A549 (cell line): ENCODE results near the gene SNX25. TPM values are rescaled to one million over a fixed set of nuclear protein-coding genes. Genes with fewer than 3 reads are reported as not detected.

Experiments
- ATAC-seq, 2 experiments: fragments of 200-7000 bp in 1 of 2; fragments of >200 bp in 1 of 2; cut with Nextera tagmentation in 1 of 2; cut with Tn5 transposase in 1 of 2; 3 replicates each; pipeline versions ENCODE4 v1.8.0 to v1.9.1; 2018 to 2020; ENCODE audit warnings: mild to moderate bottlenecking in 1 of 2, moderate library complexity in 1 of 2
- CTCF ChIA-PET: fragments of 300-600 bp; sonication (Branson Sonifier 250); formaldehyde crosslinking; extraction: SDS; loops from one replicate; lab custom pipeline; 2021; ENCODE audit warnings: antibody characterized with exemption, inconsistent platforms; lab: Yijun Ruan, JAX
- POLR2A ChIA-PET: fragments of 350-600 bp; formaldehyde crosslinking; extraction: SDS; loops from one replicate; lab custom pipeline; 2021; ENCODE audit warnings: antibody characterized with exemption, inconsistent platforms; lab: Yijun Ruan, JAX
- DNase-seq, 2 experiments: peaks; one replicate each; pipeline versions ENCODE4 v3.0.0 to v3.0.0-alpha.2; 2011 to 2016; ENCODE audit warnings: low read depth in 1 of 2, low spot score in 1 of 2
- FAIRE-seq: peaks from 2 replicates; lab custom pipeline; 2011; peaks lifted over from hg19 to GRCh38; lab: Jason Lieb, UNC
- H3K27ac ChIP-seq, 2 experiments: fragments of >200 bp; sonication (Bioruptor Twin); formaldehyde crosslinking; 3 replicates each; pipeline ENCODE4 v1.5.1; 2016 to 2017
- H3K4me1 ChIP-seq: fragments of >200 bp; sonication (Bioruptor Twin); formaldehyde crosslinking; 3 replicates; pipeline ENCODE4 v1.6.1; 2016
- H3K4me2 ChIP-seq: fragments of >200 bp; sonication (Bioruptor Twin); formaldehyde crosslinking; 3 replicates; pipeline ENCODE4 v1.6.1; 2016
- H3K4me3 ChIP-seq: fragments of >200 bp; sonication (Bioruptor Twin); formaldehyde crosslinking; 3 replicates; pipeline ENCODE4 v1.5.1; 2016
- H3K9me3 ChIP-seq: fragments of >200 bp; sonication (Bioruptor Twin); formaldehyde crosslinking; 3 replicates; pipeline ENCODE4 v1.6.1; 2016
- BHLHE40 ChIP-seq: IDR thresholded peaks from 2 replicates; pipeline ENCODE4 v1.6.1; 2012; ENCODE audit warnings: low read depth, low read length, inconsistent platforms
- CBX2 ChIP-seq: fragments of 200-600 bp; sonication (generic); IDR thresholded peaks from 2 replicates; pipeline ENCODE4 v1.6.1; 2016; ENCODE audit warnings: low read depth, mild to moderate bottlenecking, borderline replicate concordance
- CEBPB ChIP-seq, 2 experiments: fragments of >200 bp in 1 of 2; sonication (Bioruptor Twin) in 1 of 2; formaldehyde crosslinking in 1 of 2; IDR thresholded peaks; 2 replicates each; pipeline ENCODE4 v1.6.1; 2012 to 2016
- CHD4 ChIP-seq: fragments of 200-600 bp; sonication (generic); IDR thresholded peaks from 2 replicates; pipeline ENCODE4 v1.6.1; 2016; ENCODE audit warnings: antibody characterized with exemption, mild to moderate bottlenecking, borderline replicate concordance
- EHMT2 ChIP-seq: fragments of 200-600 bp; sonication (generic); IDR thresholded peaks from 2 replicates; pipeline ENCODE4 v1.6.1; 2016; ENCODE audit warnings: antibody characterized with exemption, low read depth, mild to moderate bottlenecking, moderate library complexity
- EP300 ChIP-seq, 2 experiments: fragments of >200 bp; sonication (Bioruptor Twin); formaldehyde crosslinking; IDR thresholded peaks; 2 replicates in 1 of 2; 3 replicates in 1 of 2; pipeline ENCODE4 v1.6.1; 2016 to 2017
- FOSL2 ChIP-seq, 2 experiments: fragments of 450-650 bp in 1 of 2; fragments of >200 bp in 1 of 2; sonication (Bioruptor Twin) in 1 of 2; formaldehyde crosslinking; IDR thresholded peaks; 2 replicates each; pipeline versions ENCODE4 v1.5.0 to v1.6.1; 2016 to 2020; ENCODE audit warnings: mild to moderate bottlenecking in 1 of 2, moderate library complexity in 1 of 2
- GATA3 ChIP-seq: IDR thresholded peaks from 2 replicates; pipeline ENCODE4 v1.6.1; 2012; ENCODE audit warnings: borderline replicate concordance
- HDAC2 ChIP-seq: fragments of 200-600 bp; sonication (generic); IDR thresholded peaks from 2 replicates; pipeline ENCODE4 v1.6.1; 2016
- HOXB13 ChIP-seq: fragments of 250-450 bp; sonication (Bioruptor Pico); IDR thresholded peaks from 2 replicates; pipeline ENCODE4 v1.5.0; 2020; ENCODE audit warnings: low read depth, mild to moderate bottlenecking, moderate library complexity
- JUN ChIP-seq, 2 experiments: fragments of >200 bp; sonication (Bioruptor Twin); formaldehyde crosslinking; IDR thresholded peaks; 2 replicates in 1 of 2; 3 replicates in 1 of 2; pipeline ENCODE4 v1.6.1; 2016 to 2017
- JUNB ChIP-seq: fragments of >200 bp; sonication (Bioruptor Twin); formaldehyde crosslinking; IDR thresholded peaks from 2 replicates; pipeline ENCODE4 v1.6.1; 2016
- PHF8 ChIP-seq: fragments of 200-600 bp; sonication (generic); IDR thresholded peaks from 2 replicates; pipeline ENCODE4 v1.6.1; 2016; ENCODE audit warnings: low read depth, mild to moderate bottlenecking, antibody characterized with exemption, moderate library complexity, borderline replicate concordance
- POLR2A ChIP-seq: IDR thresholded peaks from 2 replicates; pipeline ENCODE4 v1.6.1; 2012; ENCODE audit warnings: mild to moderate bottlenecking, low read length
- RAD21 ChIP-seq, 2 experiments: fragments of >200 bp in 1 of 2; sonication (Bioruptor Twin) in 1 of 2; formaldehyde crosslinking in 1 of 2; IDR thresholded peaks in 1 of 2; conservative IDR thresholded peaks in 1 of 2; 2 replicates in 1 of 2; 3 replicates in 1 of 2; pipeline ENCODE4 v1.6.1; 2012 to 2018; ENCODE audit warnings: inconsistent platforms in 1 of 2
- RNF2 ChIP-seq: fragments of 200-600 bp; sonication (generic); IDR thresholded peaks from 2 replicates; pipeline ENCODE4 v1.6.1; 2016; ENCODE audit warnings: low read depth, mild to moderate bottlenecking, antibody characterized with exemption, moderate library complexity, borderline replicate concordance
- SREBF2 ChIP-seq: fragments of 450-650 bp; IDR thresholded peaks from 2 replicates; pipeline ENCODE4 v1.6.1; 2014; ENCODE audit warnings: mild to moderate bottlenecking, moderate library complexity
- TP53 ChIP-seq: fragments of 250-450 bp; sonication (Bioruptor Pico); IDR thresholded peaks from 2 replicates; pipeline ENCODE4 v1.5.0; 2021; ENCODE audit warnings: mild to moderate bottlenecking, moderate library complexity
- ZFP36 ChIP-seq: fragments of 450-650 bp; IDR thresholded peaks from 2 replicates; pipeline ENCODE4 v1.6.1; 2014; ENCODE audit warnings: borderline replicate concordance; ENCODE audit not compliant: partially characterized antibody
- WGBS: methylation state at CpG from one replicate; pipeline ENCODE4 v1.1.6; 2017; ENCODE audit errors: missing lambda C conversion rate; 5-methylcytosine and 5-hydroxymethylcytosine counted together
- polyA plus RNA-seq, 4 experiments: library from polyadenylated mRNA; depleted of rRNA in 3 of 4; stranded (reverse); fragments of >200 nt; fragmentation: RNase III in 1 of 4; extraction: RNeasy Plus Mini Kit Qiagen cat#74134 plus additional on column Dnase treatment in 1 of 4; gene quantifications; 2 replicates in 3 of 4; 3 replicates in 1 of 4; pipeline ENCODE4 v1.2.3, GENCODE V29; 2011 to 2017
- TF ChIP-seq, protein P1 (sequence below): fragments of 450-650 bp; IDR thresholded peaks from 2 replicates; pipeline ENCODE4 v1.6.1; 2014; ENCODE audit warnings: antibody characterized with exemption
- TF ChIP-seq, protein P2 (sequence below): IDR thresholded peaks from 2 replicates; pipeline ENCODE4 v1.6.1; 2012; ENCODE audit warnings: low read depth, borderline replicate concordance
- TF ChIP-seq, protein P3 (sequence below): fragments of >200 bp; sonication (Bioruptor Twin); formaldehyde crosslinking; IDR thresholded peaks from 3 replicates; pipeline ENCODE4 v1.6.1; 2016
- TF ChIP-seq, protein P4 (sequence below): fragments of 150-350 bp; IDR thresholded peaks from 2 replicates; pipeline ENCODE4 v1.6.1; 2014; ENCODE audit warnings: low read depth, mild to moderate bottlenecking, low read length
- TF ChIP-seq, protein P5 (sequence below): IDR thresholded peaks from 2 replicates; pipeline ENCODE4 v1.6.1; 2012

Gene SNX25
- polyA plus RNA-seq, 2 of the 4 experiments (the other 2 are of a cell fraction), result 10.1 to 13.0 TPM

DNA sequence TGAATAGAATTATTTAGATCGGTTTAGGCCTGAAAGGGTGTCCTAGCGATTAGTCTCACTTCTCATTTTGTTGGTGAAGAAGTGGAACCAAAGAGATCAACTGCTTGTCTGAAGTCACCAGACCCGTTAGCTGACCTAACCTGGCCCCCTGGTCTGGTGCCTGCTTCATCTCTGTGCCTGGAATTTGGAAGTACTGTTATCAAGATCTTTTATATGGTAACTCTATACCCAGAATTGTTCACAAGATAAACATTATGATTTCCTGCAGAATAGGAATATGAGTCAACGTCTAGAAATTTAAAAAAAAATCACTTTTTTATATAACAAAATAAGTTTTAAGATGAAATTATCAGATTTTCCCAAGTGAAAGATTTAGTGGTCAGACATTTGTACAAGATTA lies 149.1 kb downstream of the SNX25 start:
- H3K9me3 ChIP-seq, result no peaks in the 10 kb centered on the region
- peak overlapping the region; percentile 63 for H3K4me2 ChIP-seq
- WGBS, result 35% methylated on average over 4 of the region's 4 CpGs
- ChIA-PET POLR2A (interaction anchor here (0.5 to 1.3 kb wide), 2 partner anchors 38 to 68 kb away, joined by 5 to 7 read pairs; partner anchors contain the start of genes ANKRD37 and LRP2BP), CTCF (no interaction called here)
- peak; percentile 25 to 65 for DNase-seq
- peak; percentile 43 to 91; a peak in 3 of 6 replicates for ATAC-seq
- H3K4me1 ChIP-seq, result peaks cover 26% of the 10 kb centered on the region
- H3K4me3 ChIP-seq, result no peak overlapping the region
- peak overlapping the region; percentile 70 to 73 for H3K27ac ChIP-seq
- TF ChIP-seq, protein P1, sequence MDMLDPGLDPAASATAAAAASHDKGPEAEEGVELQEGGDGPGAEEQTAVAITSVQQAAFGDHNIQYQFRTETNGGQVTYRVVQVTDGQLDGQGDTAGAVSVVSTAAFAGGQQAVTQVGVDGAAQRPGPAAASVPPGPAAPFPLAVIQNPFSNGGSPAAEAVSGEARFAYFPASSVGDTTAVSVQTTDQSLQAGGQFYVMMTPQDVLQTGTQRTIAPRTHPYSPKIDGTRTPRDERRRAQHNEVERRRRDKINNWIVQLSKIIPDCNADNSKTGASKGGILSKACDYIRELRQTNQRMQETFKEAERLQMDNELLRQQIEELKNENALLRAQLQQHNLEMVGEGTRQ, result no peak
- no peak for TF ChIP-seq JUN (IDR thresholded peaks at IDR 0.05)
- TF ChIP-seq CHD4, result no peak
- no peak for TF ChIP-seq BHLHE40
- no peak for TF ChIP-seq HOXB13 (CRISPR knock-in tag)
- no peak for TF ChIP-seq RAD21 (conservative IDR thresholded peaks at IDR 0.05 in 1 of 2, IDR thresholded peaks at IDR 0.05 in 1 of 2)
- no peak for TF ChIP-seq PHF8
- no peak for TF ChIP-seq FOSL2 (IDR thresholded peaks at IDR 0.05)
- TF ChIP-seq FOSL2 (CRISPR knock-in tag; IDR thresholded peaks at IDR 0.05), result peak; percentile 29; the same call in 1 of the 2 replicates
- no peak for TF ChIP-seq EHMT2
- no peak for TF ChIP-seq HDAC2
- TF ChIP-seq, protein P2, sequence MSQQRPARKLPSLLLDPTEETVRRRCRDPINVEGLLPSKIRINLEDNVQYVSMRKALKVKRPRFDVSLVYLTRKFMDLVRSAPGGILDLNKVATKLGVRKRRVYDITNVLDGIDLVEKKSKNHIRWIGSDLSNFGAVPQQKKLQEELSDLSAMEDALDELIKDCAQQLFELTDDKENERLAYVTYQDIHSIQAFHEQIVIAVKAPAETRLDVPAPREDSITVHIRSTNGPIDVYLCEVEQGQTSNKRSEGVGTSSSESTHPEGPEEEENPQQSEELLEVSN, result no peak
- no peak for TF ChIP-seq ZFP36
- no peak for TF ChIP-seq EP300 (IDR thresholded peaks at IDR 0.05)
- TF ChIP-seq TP53 (CRISPR knock-in tag), result no peak
- no peak for TF ChIP-seq POLR2A
- TF ChIP-seq CEBPB (IDR thresholded peaks at IDR 0.05), result no peak
- TF ChIP-seq RNF2, result no peak
- TF ChIP-seq SREBF2, result no peak
- peak; percentile 55 for TF ChIP-seq JUNB
- no peak for TF ChIP-seq CBX2
- TF ChIP-seq, protein P3, sequence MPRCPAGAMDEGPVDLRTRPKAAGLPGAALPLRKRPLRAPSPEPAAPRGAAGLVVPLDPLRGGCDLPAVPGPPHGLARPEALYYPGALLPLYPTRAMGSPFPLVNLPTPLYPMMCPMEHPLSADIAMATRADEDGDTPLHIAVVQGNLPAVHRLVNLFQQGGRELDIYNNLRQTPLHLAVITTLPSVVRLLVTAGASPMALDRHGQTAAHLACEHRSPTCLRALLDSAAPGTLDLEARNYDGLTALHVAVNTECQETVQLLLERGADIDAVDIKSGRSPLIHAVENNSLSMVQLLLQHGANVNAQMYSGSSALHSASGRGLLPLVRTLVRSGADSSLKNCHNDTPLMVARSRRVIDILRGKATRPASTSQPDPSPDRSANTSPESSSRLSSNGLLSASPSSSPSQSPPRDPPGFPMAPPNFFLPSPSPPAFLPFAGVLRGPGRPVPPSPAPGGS, result no peak
- peak; percentile 64; the same call in 1 of the 2 replicates for TF ChIP-seq GATA3
- TF ChIP-seq, protein P4, sequence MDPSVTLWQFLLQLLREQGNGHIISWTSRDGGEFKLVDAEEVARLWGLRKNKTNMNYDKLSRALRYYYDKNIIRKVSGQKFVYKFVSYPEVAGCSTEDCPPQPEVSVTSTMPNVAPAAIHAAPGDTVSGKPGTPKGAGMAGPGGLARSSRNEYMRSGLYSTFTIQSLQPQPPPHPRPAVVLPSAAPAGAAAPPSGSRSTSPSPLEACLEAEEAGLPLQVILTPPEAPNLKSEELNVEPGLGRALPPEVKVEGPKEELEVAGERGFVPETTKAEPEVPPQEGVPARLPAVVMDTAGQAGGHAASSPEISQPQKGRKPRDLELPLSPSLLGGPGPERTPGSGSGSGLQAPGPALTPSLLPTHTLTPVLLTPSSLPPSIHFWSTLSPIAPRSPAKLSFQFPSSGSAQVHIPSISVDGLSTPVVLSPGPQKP, result no peak
- FAIRE-seq, result no peak

DNA sequence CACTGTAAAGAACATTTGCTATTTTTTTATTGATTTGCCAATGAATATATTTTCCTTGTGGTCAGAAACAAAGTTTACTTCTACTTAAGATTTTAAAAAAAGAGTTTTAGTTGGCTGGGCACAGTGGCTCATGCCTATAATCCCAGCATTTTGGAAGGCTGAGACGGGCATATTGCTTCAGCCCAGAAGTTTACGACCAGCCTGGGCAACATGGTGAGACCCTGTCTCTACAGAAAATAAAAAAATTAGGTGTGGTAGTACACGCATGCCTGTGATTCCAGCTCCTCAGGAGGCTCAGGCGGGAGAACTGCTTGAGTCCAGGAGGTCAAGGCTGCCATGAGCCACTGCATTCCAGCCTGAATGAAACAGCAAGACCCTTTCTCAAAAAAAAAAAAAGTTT lies 149.6 kb downstream of the SNX25 start:
- TF ChIP-seq RAD21 (conservative IDR thresholded peaks at IDR 0.05 in 1 of 2, IDR thresholded peaks at IDR 0.05 in 1 of 2), result no peak
- TF ChIP-seq, protein P5, sequence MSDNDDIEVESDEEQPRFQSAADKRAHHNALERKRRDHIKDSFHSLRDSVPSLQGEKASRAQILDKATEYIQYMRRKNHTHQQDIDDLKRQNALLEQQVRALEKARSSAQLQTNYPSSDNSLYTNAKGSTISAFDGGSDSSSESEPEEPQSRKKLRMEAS, result 0 out of 2 replicates have a peak, but pooled peaks have one; percentile 8
- Histone ChIP-seq H3K27ac (peak overlapping the region; percentile 73 to 82), H3K9me3 (no peaks in the 10 kb centered on the region), H3K4me3 (no peak overlapping the region), H3K4me2 (peak overlapping the region; percentile 63), H3K4me1 (peaks cover 26% of the 10 kb centered on the region)
- ChIA-PET POLR2A (interaction anchor here (0.5 to 1.3 kb wide), 2 partner anchors 37 to 68 kb away, joined by 5 to 7 read pairs; partner anchors contain the start of genes ANKRD37 and LRP2BP), CTCF (no interaction called here)
- no peak for FAIRE-seq
- peak in 1 of 2 experiments; percentile 71 for DNase-seq
- peak; percentile 34 to 89; a peak in 4 of 6 replicates for ATAC-seq
- 11% methylated on average over 4 of the region's 4 CpGs for WGBS
